Chondrocyte (in vitro differentiated cells): Measurements from ENCODE around the gene LRFN2. TPM values are rescaled to one million over a fixed set of nuclear protein-coding genes. Genes with fewer than 3 reads are reported as not detected.

Experiments used
- DNase-seq: peaks from one replicate; pipeline ENCODE4 v3.0.0; 2021; ENCODE audit warnings: mixed read lengths, low spot score
- H3K27ac Mint-ChIP-seq: one replicate; pipeline ENCODE4 v1.8.0; 2021; ENCODE audit warnings: mild to moderate bottlenecking, moderate library complexity, mixed read lengths; ENCODE audit not compliant: unreplicated experiment
- H3K27me3 Mint-ChIP-seq: 2 replicates; pipeline ENCODE4 v1.8.0; 2021; ENCODE audit warnings: low read depth, mixed read lengths
- H3K36me3 Mint-ChIP-seq: 2 replicates; pipeline ENCODE4 v1.8.0; 2021; ENCODE audit warnings: low read depth, mixed read lengths
- H3K4me1 Mint-ChIP-seq: 2 replicates; pipeline ENCODE4 v1.8.0; 2021; ENCODE audit warnings: low read depth, mild to moderate bottlenecking, mixed read lengths
- H3K4me3 Mint-ChIP-seq: one replicate; pipeline ENCODE4 v1.8.0; 2021; ENCODE audit warnings: mild to moderate bottlenecking, moderate library complexity, mixed read lengths; ENCODE audit not compliant: unreplicated experiment
- H3K9me3 Mint-ChIP-seq: 2 replicates; pipeline ENCODE4 v1.8.0; 2021; ENCODE audit warnings: low read depth, mixed read lengths
- total RNA-seq: library from RNA; stranded (reverse); gene quantifications from 3 replicates; pipeline ENCODE4 v1.2.1, GENCODE V29; 2021
- TF ChIP-seq, protein P1 (sequence below): fragments of 200-600 bp; sonication (generic); IDR thresholded peaks from 2 replicates; pipeline ENCODE4 v1.5.0; 2021; ENCODE audit warnings: antibody characterized with exemption, mild to moderate bottlenecking, moderate library complexity

The LRFN2 gene
- total RNA-seq, 1 donor from 2014 or later = 0.05 TPM

DNA sequence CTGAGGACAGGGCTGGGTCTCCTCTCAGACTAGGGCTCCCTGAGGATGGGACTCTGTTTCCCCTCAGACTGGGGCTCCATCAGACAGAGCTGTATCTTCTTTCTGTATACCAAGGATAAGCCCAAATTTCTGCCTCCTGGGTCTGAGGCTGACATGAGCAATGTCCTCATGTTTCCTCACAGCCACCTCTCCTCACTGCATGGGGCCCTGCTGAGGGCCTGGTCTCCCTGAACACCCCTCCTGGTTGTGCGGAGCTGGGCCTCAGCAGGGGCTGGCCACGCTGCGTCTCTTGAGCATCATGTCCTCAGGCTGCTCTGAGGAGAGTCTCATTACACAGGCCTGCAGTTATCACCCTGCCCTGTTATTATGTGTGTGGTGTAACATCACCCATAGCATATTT lies 144.6 kb downstream of the LRFN2 start:
- TF ChIP-seq, protein P1, sequence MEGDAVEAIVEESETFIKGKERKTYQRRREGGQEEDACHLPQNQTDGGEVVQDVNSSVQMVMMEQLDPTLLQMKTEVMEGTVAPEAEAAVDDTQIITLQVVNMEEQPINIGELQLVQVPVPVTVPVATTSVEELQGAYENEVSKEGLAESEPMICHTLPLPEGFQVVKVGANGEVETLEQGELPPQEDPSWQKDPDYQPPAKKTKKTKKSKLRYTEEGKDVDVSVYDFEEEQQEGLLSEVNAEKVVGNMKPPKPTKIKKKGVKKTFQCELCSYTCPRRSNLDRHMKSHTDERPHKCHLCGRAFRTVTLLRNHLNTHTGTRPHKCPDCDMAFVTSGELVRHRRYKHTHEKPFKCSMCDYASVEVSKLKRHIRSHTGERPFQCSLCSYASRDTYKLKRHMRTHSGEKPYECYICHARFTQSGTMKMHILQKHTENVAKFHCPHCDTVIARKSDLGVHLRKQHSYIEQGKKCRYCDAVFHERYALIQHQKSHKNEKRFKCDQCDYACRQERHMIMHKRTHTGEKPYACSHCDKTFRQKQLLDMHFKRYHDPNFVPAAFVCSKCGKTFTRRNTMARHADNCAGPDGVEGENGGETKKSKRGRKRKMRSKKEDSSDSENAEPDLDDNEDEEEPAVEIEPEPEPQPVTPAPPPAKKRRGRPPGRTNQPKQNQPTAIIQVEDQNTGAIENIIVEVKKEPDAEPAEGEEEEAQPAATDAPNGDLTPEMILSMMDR = no peak
- H3K36me3 Mint-ChIP-seq = no peaks in the 10 kb centered on the region
- no peaks in the 10 kb centered on the region for H3K4me1 Mint-ChIP-seq
- H3K4me3 Mint-ChIP-seq = no peak overlapping the region
- no peaks in the 10 kb centered on the region for H3K9me3 Mint-ChIP-seq
- no peak for DNase-seq
- no peak overlapping the region for H3K27ac Mint-ChIP-seq
- peaks cover 8% of the 10 kb centered on the region for H3K27me3 Mint-ChIP-seq

DNA sequence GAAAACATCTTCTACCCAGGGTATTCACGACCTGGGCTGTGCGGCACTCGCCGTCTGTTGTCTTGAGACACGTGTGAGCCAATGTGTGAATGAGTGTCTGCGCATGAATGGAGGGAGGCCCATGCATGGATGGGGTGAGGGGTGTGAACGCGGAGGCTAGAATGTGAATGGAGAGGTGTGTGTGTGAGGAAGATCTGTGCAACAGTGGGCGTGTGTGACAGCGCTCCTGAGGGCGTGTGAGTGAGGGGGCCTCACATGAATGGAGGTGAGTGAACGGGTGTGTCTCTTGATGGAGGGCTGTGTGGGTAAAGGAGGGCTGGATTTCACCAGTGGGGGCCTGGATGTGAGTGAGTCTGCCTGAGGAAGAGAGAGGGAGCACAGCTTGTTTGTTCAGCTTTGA lies 146.0 kb downstream of the LRFN2 start:
- no peak for DNase-seq
- Mint-ChIP-seq H3K27ac (no peak overlapping the region), H3K27me3 (peaks cover 5% of the 10 kb centered on the region), H3K4me1 (peaks cover 6% of the 10 kb centered on the region), H3K36me3 (no peaks in the 10 kb centered on the region), H3K4me3 (no peak overlapping the region), H3K9me3 (no peaks in the 10 kb centered on the region)
- TF ChIP-seq, protein P1 = no peak

DNA sequence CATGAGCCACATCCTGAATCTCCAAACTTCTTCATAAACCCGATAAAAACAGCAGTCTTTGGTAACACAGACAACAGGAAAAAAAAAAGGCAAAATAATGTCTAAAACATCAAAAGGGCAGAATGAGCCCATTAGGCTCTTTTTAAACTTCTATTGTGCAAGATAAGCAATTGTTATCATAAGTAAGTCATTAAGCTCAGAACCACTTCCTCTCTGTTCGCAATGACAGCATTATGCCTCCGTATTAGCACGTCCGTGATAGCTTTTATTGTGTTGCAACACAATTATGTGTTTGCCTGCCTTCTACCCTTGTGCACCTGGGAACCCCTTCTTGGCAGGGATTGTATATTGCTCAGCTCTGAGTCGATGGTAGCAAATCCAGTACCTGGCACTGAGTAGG lies 147.1 kb downstream of the LRFN2 start:
- H3K36me3 Mint-ChIP-seq = no peaks in the 10 kb centered on the region
- no peaks in the 10 kb centered on the region for H3K9me3 Mint-ChIP-seq
- H3K27ac Mint-ChIP-seq = no peak overlapping the region
- DNase-seq = no peak
- TF ChIP-seq, protein P1 = no peak
- H3K4me3 Mint-ChIP-seq = no peak overlapping the region
- H3K27me3 Mint-ChIP-seq = peaks cover 4% of the 10 kb centered on the region
- H3K4me1 Mint-ChIP-seq = peaks cover 6% of the 10 kb centered on the region

DNA sequence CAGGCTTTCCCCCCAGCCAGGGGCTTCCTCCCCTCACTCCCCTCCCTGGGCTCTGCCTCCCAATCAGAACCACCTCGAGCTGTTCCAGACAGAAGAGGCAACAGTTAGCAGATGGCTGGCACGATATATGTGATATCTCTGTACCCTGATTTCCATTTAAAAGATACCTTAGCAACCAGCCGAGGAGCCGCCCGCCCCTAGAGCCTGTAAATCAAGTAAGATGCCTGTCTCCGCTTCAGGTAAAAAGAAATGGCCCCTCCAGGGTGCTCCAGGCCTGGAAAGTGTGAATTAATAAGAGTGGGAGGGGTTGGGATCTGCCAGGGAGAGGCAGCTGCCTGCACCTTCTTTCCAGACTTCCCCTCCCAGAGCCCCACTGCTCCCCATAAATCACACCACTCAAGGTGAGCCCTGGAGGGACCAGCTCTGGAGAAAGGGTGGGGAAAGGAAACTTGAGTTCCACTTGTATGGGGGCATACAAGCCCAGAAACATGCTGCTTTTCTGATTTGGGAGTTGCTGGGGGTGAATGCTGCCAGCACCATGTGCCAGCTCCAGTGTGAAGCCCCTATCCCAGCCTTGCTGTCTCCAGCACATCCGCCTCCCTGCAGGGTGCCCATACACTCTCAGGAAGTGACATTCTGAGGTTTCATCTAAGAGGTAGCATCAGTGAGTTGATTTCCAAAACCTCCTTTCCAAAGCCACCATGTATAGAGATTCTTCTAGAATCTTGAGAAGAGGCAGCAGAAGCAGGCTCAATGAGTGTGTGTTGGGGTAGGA lies 148.0 kb downstream of the LRFN2 start:
- TF ChIP-seq, protein P1 = no peak
- Mint-ChIP-seq H3K4me1 (peaks cover 6% of the 10 kb centered on the region), H3K27ac (no peak overlapping the region), H3K9me3 (no peaks in the 10 kb centered on the region), H3K4me3 (no peak overlapping the region), H3K27me3 (no peaks in the 10 kb centered on the region), H3K36me3 (no peaks in the 10 kb centered on the region)
- no peak for DNase-seq

DNA sequence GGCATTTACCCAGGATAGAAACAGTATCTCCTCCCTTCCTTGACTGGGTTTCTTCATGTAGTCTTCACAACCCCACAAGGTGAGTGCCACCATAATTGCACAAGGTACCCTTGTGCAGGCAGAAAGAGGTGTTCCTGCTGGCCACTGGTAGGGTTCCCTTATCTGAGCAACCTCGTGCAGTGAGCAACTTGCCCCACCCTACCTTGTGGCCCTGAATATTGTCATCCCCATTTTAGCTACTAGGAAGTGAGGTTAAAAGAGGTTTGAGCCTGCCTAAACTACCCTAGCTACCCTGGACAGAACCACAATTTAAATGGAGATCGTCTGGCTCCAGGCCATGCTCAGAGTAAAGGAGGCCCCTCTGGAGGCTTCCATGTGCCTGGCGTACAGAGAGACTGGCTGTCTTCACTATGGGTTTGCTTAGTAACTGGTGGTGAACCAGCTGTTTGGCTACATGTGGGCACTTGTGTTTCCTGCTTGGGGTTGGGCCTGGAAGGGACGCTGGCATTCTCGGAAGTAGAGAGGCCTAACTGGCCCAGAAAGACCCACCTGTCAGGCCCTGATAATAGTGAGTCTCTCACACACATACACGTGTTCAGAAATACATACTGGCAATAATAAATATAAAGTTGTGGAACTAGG lies 148.8 kb downstream of the LRFN2 start:
- Mint-ChIP-seq H3K9me3 (no peaks in the 10 kb centered on the region), H3K4me1 (peaks cover 6% of the 10 kb centered on the region), H3K27ac (no peak overlapping the region), H3K36me3 (peaks cover 1% of the 10 kb centered on the region), H3K4me3 (no peak overlapping the region), H3K27me3 (peaks cover 3% of the 10 kb centered on the region)
- DNase-seq = no peak
- TF ChIP-seq, protein P1 = no peak
